Muscle of leg (tissue), 11 donors: Measurements from ENCODE around the gene UPK3BL1. TPM values are rescaled to one million over a fixed set of nuclear protein-coding genes. Genes with fewer than 3 reads are reported as not detected.
"Not testable (repeated sequence)": the region's sequence is repeated elsewhere in the genome, so short reads cannot be mapped to it uniquely, and the experiment has no call there.

Source experiments
- DNase-seq: peaks from one replicate; pipeline ENCODE4 v3.0.0; 2013
- H3K27ac ChIP-seq: one replicate; pipeline ENCODE4 v1.5.1; 2013; ENCODE audit warnings: mild to moderate bottlenecking, low read length, control low read depth
- H3K27me3 ChIP-seq: one replicate; pipeline ENCODE4 v1.6.1; 2013; ENCODE audit warnings: low read length; ENCODE audit not compliant: control insufficient read depth, insufficient read depth
- H3K36me3 ChIP-seq: one replicate; pipeline ENCODE4 v1.6.1; 2013; ENCODE audit warnings: low read length; ENCODE audit not compliant: control insufficient read depth, insufficient read depth
- H3K4me1 ChIP-seq: one replicate; pipeline ENCODE4 v1.6.1; 2013; ENCODE audit warnings: low read length; ENCODE audit not compliant: control insufficient read depth, insufficient read depth
- H3K4me3 ChIP-seq: one replicate; pipeline ENCODE4 v1.5.1; 2013; ENCODE audit warnings: low read length, control low read depth
- H3K9me3 ChIP-seq: replicated peaks from 2 replicates; pipeline ENCODE4 v1.6.1; 2013; ENCODE audit warnings: low read depth, low read length; ENCODE audit not compliant: control insufficient read depth
- WGBS: methylation state at CpG from one replicate; pipeline ENCODE4 v1.1.5; 2013; ENCODE audit warnings: missing lambda C conversion rate; ENCODE audit not compliant: insufficient coverage; 5-methylcytosine and 5-hydroxymethylcytosine counted together
- polyA plus RNA-seq, 8 donors: library from polyadenylated mRNA; unstranded; fragments of 120-200 nt; gene quantifications; one replicate each; pipeline versions ENCODE4 v1.2.1 to v1.2.3, GENCODE V29; 2013; ENCODE audit warnings: inconsistent platforms in 1 of 8, low replicate concordance in 1 of 8; ENCODE audit not compliant: insufficient read length in 8 of 8, insufficient read depth in 1 of 8
- total RNA-seq: library from RNA; stranded (reverse); fragments of 120-200 nt; gene quantifications from one replicate; pipeline ENCODE4 v1.2.4, GENCODE V29; 2013

The UPK3BL1 gene
- total and polyA plus RNA-seq, 9 donors = 2.2 to 35.0 (median 7.3) TPM

GRCh38 chr7:102589857-102590256 lies 52.7 kb downstream of the UPK3BL1 start:
- H3K9me3 ChIP-seq, H3K36me3 ChIP-seq, H3K27ac ChIP-seq, DNase-seq, H3K27me3 ChIP-seq, H3K4me3 ChIP-seq, H3K4me1 ChIP-seq: not testable (repeated sequence)
- WGBS = no CpG with 5 or more reads among the region's 9 CpGs

Other genes starting within 250 kb of the UPK3BL1 start
- gene PRKRIP1, start 246.4 kb downstream of the UPK3BL1 start, total RNA-seq = 26.4 TPM
- gene PRKRIP1, start 246.4 kb downstream of the UPK3BL1 start, polyA plus RNA-seq = 10 to 100 TPM; 24.9 to 33.5 (median 29.4) TPM
- gene ORAI2, start 209.2 kb downstream of the UPK3BL1 start, total RNA-seq = 7.0 TPM
- 10 to 100 TPM in 5 of 8 donors, 1 to 10 TPM in 3; 8.2 to 17.8 (median 11.8) TPM for gene ORAI2, start 209.2 kb downstream of the UPK3BL1 start, polyA plus RNA-seq
- gene ALKBH4, start 177.9 kb downstream of the UPK3BL1 start, total RNA-seq = 12.1 TPM
- 10 to 100 TPM in 4 of 8 donors, 1 to 10 TPM in 4; 7.4 to 12.2 (median 9.6) TPM for gene ALKBH4, start 177.9 kb downstream of the UPK3BL1 start, polyA plus RNA-seq
- gene LRWD1, start 177.8 kb downstream of the UPK3BL1 start, total RNA-seq = 10.2 TPM
- gene LRWD1, start 177.8 kb downstream of the UPK3BL1 start, polyA plus RNA-seq = 10 to 100 TPM; 11.2 to 14.5 (median 12.9) TPM
- gene POLR2J, start 163.9 kb downstream of the UPK3BL1 start, total RNA-seq = 45.7 TPM
- 10 to 100 TPM; 29.8 to 38.4 (median 33.5) TPM for gene POLR2J, start 163.9 kb downstream of the UPK3BL1 start, polyA plus RNA-seq
- 8.9 TPM for gene RASA4B, start 125.0 kb downstream of the UPK3BL1 start, total RNA-seq
- 10 to 100 TPM in 7 of 8 donors, 1 to 10 TPM in 1; 7.1 to 26.7 (median 14.5) TPM for gene RASA4B, start 125.0 kb downstream of the UPK3BL1 start, polyA plus RNA-seq
- gene UPK3BL2, start 99.1 kb downstream of the UPK3BL1 start, total RNA-seq = 2.8 TPM
- gene UPK3BL2, start 99.1 kb downstream of the UPK3BL1 start, polyA plus RNA-seq = 10 to 100 TPM in 4 of 8 donors, 1 to 10 TPM in 3, under 1 TPM in 1; 0.82 to 18.3 (median 9.5) TPM
- gene SPDYE2, start 91.6 kb downstream of the UPK3BL1 start, total RNA-seq = 0.04 TPM
- 10 to 100 TPM in 1 of 8 donors, 1 to 10 TPM in 6, under 1 TPM in 1; 0.70 to 13.6 (median 3.3) TPM for gene SPDYE2, start 91.6 kb downstream of the UPK3BL1 start, polyA plus RNA-seq
- 19.8 TPM for gene POLR2J3, start 70.2 kb downstream of the UPK3BL1 start, total RNA-seq
- 10 to 100 TPM; 40.2 to 66.3 (median 55.7) TPM for gene POLR2J3, start 70.2 kb downstream of the UPK3BL1 start, polyA plus RNA-seq
- 13.7 TPM for gene RASA4, start 26.0 kb downstream of the UPK3BL1 start, total RNA-seq
- 10 to 100 TPM; 19.3 to 48.2 (median 34.4) TPM for gene RASA4, start 26.0 kb downstream of the UPK3BL1 start, polyA plus RNA-seq
- gene SPDYE2B, start 7.5 kb upstream of the UPK3BL1 start, total RNA-seq = not detected
- 1 to 10 TPM in 4 of 8 donors, under 1 TPM in 4; 0.26 to 3.9 (median 1.0) TPM for gene SPDYE2B, start 7.5 kb upstream of the UPK3BL1 start, polyA plus RNA-seq
- 3.3 TPM for gene POLR2J2, start 28.9 kb upstream of the UPK3BL1 start, total RNA-seq
- 1 to 10 TPM in 3 of 8 donors, under 1 TPM in 4, not detected in 1; 0.25 to 2.3 (median 0.75) TPM for gene POLR2J2, start 28.9 kb upstream of the UPK3BL1 start, polyA plus RNA-seq
- gene FAM185A, start 106.2 kb upstream of the UPK3BL1 start, total RNA-seq = 7.4 TPM
- 1 to 10 TPM; 4.3 to 6.4 (median 4.8) TPM for gene FAM185A, start 106.2 kb upstream of the UPK3BL1 start, polyA plus RNA-seq